ENCODE data around the gene KBTBD13. TPM values are rescaled to one million over a fixed set of nuclear protein-coding genes. Genes with fewer than 3 reads are reported as not detected.
A peak's percentile ranks its signal among the peaks of the same experiment; 100 is the strongest.

The KBTBD13 gene
- total and polyA plus RNA-seq, 2 experiments from 2014 or later, result not detected

GRCh38 chr15:65085990-65086679 lies 9.6 kb downstream of the KBTBD13 start:
- Mint-ChIP-seq H3K9me3 (no peaks in the 10 kb centered on the region), H3K27me3 (ENCODE audit: insufficient read depth, low read depth, poor library complexity) (peaks cover 17% of the 10 kb centered on the region), H3K36me3 (ENCODE audit: low read depth) (no peaks in the 10 kb centered on the region), H3K4me1 (peaks cover 64% of the 10 kb centered on the region), H3K27ac (no peak overlapping the region; the same call in 1 of the 2 replicates), H3K4me3 (no peak overlapping the region)
- ATAC-seq, result peak; percentile 63
- Histone ChIP-seq H3K4me3 (no peak overlapping the region), H4K20me1 (replicated peaks; ENCODE audit: insufficient read depth) (no peaks in the 10 kb centered on the region), H3K79me2 (replicated peaks; ENCODE audit: insufficient read depth) (no peaks in the 10 kb centered on the region), H3K27me3 (ENCODE audit: insufficient read depth) (no peaks in the 10 kb centered on the region), H3K27ac (ENCODE audit: low read depth) (no peak overlapping the region), H3K36me3 (ENCODE audit: insufficient read depth) (no peaks in the 10 kb centered on the region), H3K4me1 (ENCODE audit: insufficient read depth) (peaks cover 41% of the 10 kb centered on the region), H3F3A (replicated peaks; ENCODE audit: low read depth) (peaks cover 21% of the 10 kb centered on the region), H3K9me2 (ENCODE audit: insufficient read depth) (no peaks in the 10 kb centered on the region), H3K4me2 (no peak overlapping the region), H2AFZ (peak overlapping the region; percentile 76; the same call in 1 of the 2 replicates)
- TF ChIP-seq POLR2AphosphoS5 (IDR thresholded peaks at IDR 0.05; ENCODE audit: low read depth), result no peak
- peak; percentile 67 to 86 for TF ChIP-seq CTCF (conservative IDR thresholded peaks at IDR 0.05; ENCODE audit: low read depth in 2 of 2)
- DNase-seq (ENCODE audit: low spot score), result peak; percentile 84

- Histone ChIP-seq H2AFZ (peak overlapping the region; percentile 76), H3K79me2 (replicated peaks; ENCODE audit: insufficient read depth) (no peaks in the 10 kb centered on the region), H3K27ac (ENCODE audit: low read depth) (no peak overlapping the region), H3K9me2 (ENCODE audit: insufficient read depth) (no peaks in the 10 kb centered on the region), H4K20me1 (replicated peaks; ENCODE audit: insufficient read depth) (no peaks in the 10 kb centered on the region), H3F3A (replicated peaks; ENCODE audit: low read depth) (peaks cover 21% of the 10 kb centered on the region), H3K4me2 (no peak overlapping the region), H3K27me3 (ENCODE audit: insufficient read depth) (no peaks in the 10 kb centered on the region), H3K36me3 (ENCODE audit: insufficient read depth) (no peaks in the 10 kb centered on the region), H3K4me3 (no peak overlapping the region), H3K4me1 (ENCODE audit: insufficient read depth) (peaks cover 39% of the 10 kb centered on the region)
- ATAC-seq (peak; percentile 12), DNase-seq (ENCODE audit: low spot score) (peak; percentile 49)
- no peaks in the 10 kb centered on the region for H3K9me3 Mint-ChIP-seq
- no peak overlapping the region for H3K27ac Mint-ChIP-seq
- peaks cover 59% of the 10 kb centered on the region for H3K4me1 Mint-ChIP-seq
- H3K27me3 Mint-ChIP-seq (ENCODE audit: insufficient read depth, low read depth, poor library complexity), result peaks cover 17% of the 10 kb centered on the region
- peak; percentile 26 to 27; a peak in 2 of 4 replicates for TF ChIP-seq CTCF (conservative IDR thresholded peaks at IDR 0.05; ENCODE audit: low read depth in 2 of 2)
- TF ChIP-seq POLR2AphosphoS5 (IDR thresholded peaks at IDR 0.05; ENCODE audit: low read depth), result no peak
- no peak overlapping the region for H3K4me3 Mint-ChIP-seq
- no peaks in the 10 kb centered on the region for H3K36me3 Mint-ChIP-seq (ENCODE audit: low read depth)
Measured at GRCh38 chr15:65086680-65087111, 10.2 kb downstream of the KBTBD13 start.

GRCh38 chr15:65087411-65087810 lies 10.9 kb downstream of the KBTBD13 start:
- no peak overlapping the region for H3K27ac Mint-ChIP-seq
- Histone ChIP-seq H3K4me1 (ENCODE audit: insufficient read depth) (peaks cover 32% of the 10 kb centered on the region), H2AFZ (0 out of 2 replicates have a peak overlapping the region, but pooled peaks have one; percentile 18), H3K79me2 (replicated peaks; ENCODE audit: insufficient read depth) (no peaks in the 10 kb centered on the region), H3K4me3 (no peak overlapping the region), H3K36me3 (ENCODE audit: insufficient read depth) (no peaks in the 10 kb centered on the region), H3K27me3 (ENCODE audit: insufficient read depth) (no peaks in the 10 kb centered on the region), H3K27ac (ENCODE audit: low read depth) (no peak overlapping the region), H3K9me2 (ENCODE audit: insufficient read depth) (no peaks in the 10 kb centered on the region), H3K4me2 (no peak overlapping the region), H4K20me1 (replicated peaks; ENCODE audit: insufficient read depth) (no peaks in the 10 kb centered on the region), H3F3A (replicated peaks; ENCODE audit: low read depth) (peaks cover 15% of the 10 kb centered on the region)
- DNase-seq (ENCODE audit: low spot score) (no peak), ATAC-seq (no peak)
- H3K4me3 Mint-ChIP-seq, result no peak overlapping the region
- peaks cover 12% of the 10 kb centered on the region for H3K27me3 Mint-ChIP-seq (ENCODE audit: insufficient read depth, low read depth, poor library complexity)
- H3K36me3 Mint-ChIP-seq (ENCODE audit: low read depth), result no peaks in the 10 kb centered on the region
- H3K9me3 Mint-ChIP-seq, result no peaks in the 10 kb centered on the region
- H3K4me1 Mint-ChIP-seq, result peaks cover 53% of the 10 kb centered on the region
- TF ChIP-seq ETS1 (IDR thresholded peaks at IDR 0.05) (no peak), ZNF114 (CRISPR knock-in tag; IDR thresholded peaks at IDR 0.05) (no peak), CTCF (conservative IDR thresholded peaks at IDR 0.05; ENCODE audit: low read depth in 2 of 2) (no peak), POLR2AphosphoS5 (IDR thresholded peaks at IDR 0.05; ENCODE audit: low read depth) (no peak), REST (IDR thresholded peaks at IDR 0.05; ENCODE audit: unreplicated experiment) (no peak)
